Inflammatory macrophage treated with lipopolysaccharide for 1 hour (primary cell): ENCODE data around the gene ADGRD1.

ENCODE experiments used
- DNase-seq, 2 donors: peaks; one replicate each; pipeline ENCODE4 v3.0.0-alpha.2; 2020 to 2022

Gene ADGRD1

GRCh38 chr12:130938186-130938585, 15.5 kb upstream of the ADGRD1 start:
- DNase-seq = no peak

- DNase-seq = no peak
Measured at GRCh38 chr12:130944878-130945277, 8.8 kb upstream of the ADGRD1 start.

GRCh38 chr12:130945786-130946492, 7.8 kb upstream of the ADGRD1 start:
- DNase-seq = no peak

GRCh38 chr12:130947028-130947613, 6.6 kb upstream of the ADGRD1 start:
- peak; percentile 9 to 31 for DNase-seq

GRCh38 chr12:130948136-130948535, 5.6 kb upstream of the ADGRD1 start:
- DNase-seq = no peak

- DNase-seq = no peak
Measured at GRCh38 chr12:130948751-130949150, 5.0 kb upstream of the ADGRD1 start.

- no peak for DNase-seq
Measured at GRCh38 chr12:130949806-130950205, 3.9 kb upstream of the ADGRD1 start.

- no peak for DNase-seq
Measured at GRCh38 chr12:130951636-130952035, 2.1 kb upstream of the ADGRD1 start.

GRCh38 chr12:130952171-130952954, 1.3 kb upstream of the ADGRD1 start:
- no peak for DNase-seq

GRCh38 chr12:130954544-130954831, 781 bp downstream of the ADGRD1 start:
- no peak for DNase-seq

GRCh38 chr12:130955238-130955816, 1.6 kb downstream of the ADGRD1 start:
- no peak for DNase-seq

GRCh38 chr12:130956009-130956408, 2.3 kb downstream of the ADGRD1 start:
- DNase-seq = no peak

- DNase-seq = no peak
Measured at GRCh38 chr12:130956456-130957303, 3.0 kb downstream of the ADGRD1 start.

GRCh38 chr12:130957304-130957621, 3.6 kb downstream of the ADGRD1 start:
- no peak for DNase-seq

- DNase-seq = no peak
Measured at GRCh38 chr12:130958557-130959140, 4.9 kb downstream of the ADGRD1 start.

- DNase-seq = no peak
Measured at GRCh38 chr12:130959632-130960031, 5.9 kb downstream of the ADGRD1 start.

GRCh38 chr12:130960058-130960457, 6.4 kb downstream of the ADGRD1 start:
- no peak for DNase-seq

- DNase-seq = no peak
Measured at GRCh38 chr12:130960787-130961186, 7.1 kb downstream of the ADGRD1 start.

- no peak for DNase-seq
Measured at GRCh38 chr12:130961921-130962451, 8.3 kb downstream of the ADGRD1 start.

- no peak for DNase-seq
Measured at GRCh38 chr12:130965214-130965613, 11.5 kb downstream of the ADGRD1 start.

- DNase-seq = peak; percentile 83 to 88
Measured at GRCh38 chr12:130965668-130966067, 12.0 kb downstream of the ADGRD1 start.

GRCh38 chr12:130966443-130967030, 12.8 kb downstream of the ADGRD1 start:
- DNase-seq = peak; percentile 89 to 93
